OCI-LY3 (cell line): ENCODE data around the gene PLD1.
"Not testable (repeated sequence)": the region's sequence is repeated elsewhere in the genome, so short reads cannot be mapped to it uniquely, and the experiment has no call there.

Source experiments
- H2AFZ ChIP-seq: fragments of 200-600, 300-600 bp; shearing (Covaris generic); 2 replicates; pipeline ENCODE4 v1.6.0; 2014; ENCODE audit warnings: antibody characterized with exemption, low read depth, low read length
- H3K27ac ChIP-seq: fragments of 200-600, 300-600 bp; sonication (generic); 2 replicates; pipeline ENCODE4 v1.5.1; 2014; ENCODE audit warnings: mild to moderate bottlenecking, low read length, moderate library complexity, mixed read lengths
- H3K27me3 ChIP-seq: fragments of 200-600, 300-600 bp; sonication (generic); 2 replicates; pipeline ENCODE4 v1.6.1; 2014; ENCODE audit warnings: low read depth, low read length, mixed read lengths
- H3K36me3 ChIP-seq: fragments of 200-600, 300-600 bp; sonication (generic); replicated peaks from 2 replicates; pipeline ENCODE3; 2014; ENCODE audit warnings: low read depth, low read length, mixed read lengths
- H3K4me1 ChIP-seq: fragments of 300-600, 200-600 bp; sonication (generic); 2 replicates; pipeline ENCODE4 v1.6.1; 2014; ENCODE audit warnings: low read length, mixed read lengths
- H3K4me2 ChIP-seq: fragments of 200-600, 300-600 bp; sonication (generic); 2 replicates; pipeline ENCODE4 v1.6.1; 2014; ENCODE audit warnings: low read length, mixed read lengths
- H3K4me3 ChIP-seq: fragments of 300-600, 200-600 bp; sonication (generic); 2 replicates; pipeline ENCODE4 v1.5.1; 2014; ENCODE audit warnings: antibody characterized with exemption, mild to moderate bottlenecking, low read length, moderate library complexity
- H3K79me2 ChIP-seq: fragments of 300-600, 200-600 bp; shearing (Covaris generic); 2 replicates; pipeline ENCODE4 v1.6.1; 2014; ENCODE audit warnings: mild to moderate bottlenecking, low read length, mixed read lengths
- H3K9ac ChIP-seq: fragments of 300-600, 200-600 bp; shearing (Covaris generic); 2 replicates; pipeline ENCODE4 v1.6.0; 2014; ENCODE audit warnings: mild to moderate bottlenecking, low read length, moderate library complexity
- H3K9me3 ChIP-seq: fragments of 200-600, 300-600 bp; shearing (Covaris generic); 2 replicates; pipeline ENCODE4 v1.6.1; 2014; ENCODE audit warnings: low read length, mixed read lengths; ENCODE audit not compliant: insufficient read depth
- H4K20me1 ChIP-seq: fragments of 200-600, 300-600 bp; sonication (generic); 2 replicates; pipeline ENCODE4 v1.6.1; 2016; ENCODE audit warnings: low read length, mixed read lengths; ENCODE audit not compliant: insufficient read depth
- CTCF ChIP-seq: fragments of 200-600, 300-600 bp; sonication (generic); IDR thresholded peaks from 2 replicates; pipeline ENCODE4 v1.5.1; 2014; ENCODE audit warnings: antibody characterized with exemption, low read length, low read depth
- EZH2phosphoT487 ChIP-seq: fragments of 200-600 bp; shearing (Covaris generic); IDR thresholded peaks from 2 replicates; pipeline ENCODE4 v1.6.1; 2018; ENCODE audit warnings: antibody characterized with exemption, mixed run types, low read depth

Gene PLD1

GRCh38 chr3:171643033-171643432 lies 167.2 kb downstream of the PLD1 start:
- Histone ChIP-seq H3K9me3 (no peaks in the 10 kb centered on the region), H3K4me1 (peaks cover 2% of the 10 kb centered on the region; the same call in 1 of the 2 replicates), H4K20me1 (no peaks in the 10 kb centered on the region), H2AFZ (no peak overlapping the region), H3K4me3 (no peak overlapping the region), H3K79me2 (no peaks in the 10 kb centered on the region), H3K9ac (no peak overlapping the region), H3K27ac (no peak overlapping the region), H3K27me3 (no peaks in the 10 kb centered on the region), H3K36me3 (no peaks in the 10 kb centered on the region), H3K4me2 (no peak overlapping the region)
- no peak for TF ChIP-seq CTCF
- no peak for TF ChIP-seq EZH2phosphoT487

GRCh38 chr3:171640520-171641412 lies 169.5 kb downstream of the PLD1 start:
- H3K27ac ChIP-seq, result no peak overlapping the region
- H3K4me2 ChIP-seq, result no peak overlapping the region

GRCh38 chr3:171636666-171637065 lies 173.6 kb downstream of the PLD1 start:
- Histone ChIP-seq H4K20me1 (no peaks in the 10 kb centered on the region), H3K4me3 (no peak overlapping the region), H3K9ac (no peak overlapping the region), H2AFZ (no peak overlapping the region), H3K9me3 (no peaks in the 10 kb centered on the region), H3K36me3 (no peaks in the 10 kb centered on the region), H3K4me2 (no peak overlapping the region), H3K27ac (no peak overlapping the region), H3K4me1 (no peaks in the 10 kb centered on the region), H3K79me2 (no peaks in the 10 kb centered on the region), H3K27me3 (no peaks in the 10 kb centered on the region)
- no peak for TF ChIP-seq EZH2phosphoT487
- no peak for TF ChIP-seq CTCF

More at GRCh38 chr3:171640520-171641412, 169.5 kb downstream of the PLD1 start:
- H3K36me3 ChIP-seq, result no peaks in the 10 kb centered on the region
- no peaks in the 10 kb centered on the region for H3K79me2 ChIP-seq
- H3K27me3 ChIP-seq, result no peaks in the 10 kb centered on the region
- no peak overlapping the region for H3K9ac ChIP-seq
- no peaks in the 10 kb centered on the region for H4K20me1 ChIP-seq
- no peaks in the 10 kb centered on the region for H3K4me1 ChIP-seq
- H3K9me3 ChIP-seq, result no peaks in the 10 kb centered on the region
- H2AFZ ChIP-seq, result no peak overlapping the region
- TF ChIP-seq EZH2phosphoT487 (no peak), CTCF (no peak)
- no peak overlapping the region for H3K4me3 ChIP-seq

GRCh38 chr3:171632766-171633165 lies 177.5 kb downstream of the PLD1 start:
- no peaks in the 10 kb centered on the region for H3K36me3 ChIP-seq
- no peak overlapping the region for H3K4me2 ChIP-seq
- no peak overlapping the region for H3K4me3 ChIP-seq
- H3K27ac ChIP-seq, result no peak overlapping the region
- H3K79me2 ChIP-seq, result no peaks in the 10 kb centered on the region
- no peaks in the 10 kb centered on the region for H3K9me3 ChIP-seq
- TF ChIP-seq CTCF (no peak), EZH2phosphoT487 (no peak)
- H4K20me1 ChIP-seq, result no peaks in the 10 kb centered on the region
- no peak overlapping the region for H3K9ac ChIP-seq
- H2AFZ ChIP-seq, result no peak overlapping the region
- H3K27me3 ChIP-seq, result no peaks in the 10 kb centered on the region
- no peaks in the 10 kb centered on the region for H3K4me1 ChIP-seq

GRCh38 chr3:171626799-171627198 lies 183.5 kb downstream of the PLD1 start:
- not testable (repeated sequence) for H4K20me1 ChIP-seq, H3K27me3 ChIP-seq, H3K79me2 ChIP-seq, H3K4me1 ChIP-seq, H3K36me3 ChIP-seq, H2AFZ ChIP-seq, H3K9ac ChIP-seq, H3K4me3 ChIP-seq, H3K27ac ChIP-seq, H3K4me2 ChIP-seq, H3K9me3 ChIP-seq
